Stimulated activated naive CD8-positive, alpha-beta T cell treated with anti-CD3 and anti-CD28 coated beads, Interleukin-15, amount 100 ng/mL, for 72 hours (primary cell): ENCODE measurements around the gene RNF175.
A peak's percentile ranks its signal among the peaks of the same experiment; 100 is the strongest.

Source experiments
- ATAC-seq: fragments of 150-1000 bp; cut with Tn5 transposase; 2 replicates; pipeline ENCODE4 v1.10.0; 2021; ENCODE audit warnings: mild to moderate bottlenecking, moderate library complexity
- DNase-seq, 2 donors: peaks; one replicate each; pipeline ENCODE4 v3.0.0; 2021 to 2022
- H3K27ac Mint-ChIP-seq, 2 donors: one replicate each; pipeline ENCODE4 v1.8.0; 2022; ENCODE audit warnings: mild to moderate bottlenecking in 2 of 2, mixed read lengths in 2 of 2, moderate library complexity in 2 of 2
- H3K27me3 Mint-ChIP-seq: one replicate; pipeline ENCODE4 v1.8.0; 2022; ENCODE audit warnings: mixed read lengths
- H3K4me1 Mint-ChIP-seq: one replicate; pipeline ENCODE4 v1.8.0; 2022; ENCODE audit warnings: mild to moderate bottlenecking, mixed read lengths
- H3K4me3 Mint-ChIP-seq, 2 donors: one replicate each; pipeline ENCODE4 v1.8.0; 2022; ENCODE audit warnings: mild to moderate bottlenecking in 2 of 2, mixed read lengths in 2 of 2, moderate library complexity in 1 of 2
- H3K9me3 Mint-ChIP-seq, 2 donors: one replicate each; pipeline ENCODE4 v1.8.0; 2022; ENCODE audit warnings: mixed read lengths in 2 of 2

RNF175 gene

DNA sequence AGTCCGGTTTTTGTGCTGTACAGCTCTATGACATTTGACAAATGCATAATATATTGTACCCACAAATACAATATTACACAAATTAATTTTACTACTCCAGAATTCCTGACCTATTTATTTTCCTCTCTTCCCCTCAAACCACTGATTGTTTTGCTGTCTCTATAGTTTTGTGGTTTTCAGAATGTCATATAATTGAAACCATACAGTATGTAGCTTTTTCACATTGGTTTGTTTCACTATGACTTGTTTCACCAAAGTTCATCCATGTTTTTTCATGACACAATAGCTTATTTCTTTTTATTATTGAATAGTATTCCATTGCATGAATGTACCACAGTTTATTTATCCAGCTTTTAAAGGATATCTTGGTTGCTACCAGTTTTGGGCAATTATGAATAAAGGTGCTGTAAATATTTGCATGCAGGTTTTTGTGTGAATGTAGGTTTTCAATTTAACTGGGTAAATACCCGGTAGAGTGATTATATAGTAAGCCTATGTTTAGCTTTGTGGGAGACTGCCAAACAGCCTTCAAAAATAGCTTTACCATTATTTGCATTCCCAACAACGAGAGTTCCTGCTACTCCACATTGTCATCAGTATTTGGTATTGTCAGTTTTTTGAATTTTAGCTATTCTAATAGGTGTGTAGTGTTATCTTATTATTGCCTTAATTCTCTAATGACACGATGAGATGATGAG, 25.9 kb downstream of the RNF175 start:
- Mint-ChIP-seq H3K27me3 (peaks cover 12% of the 10 kb centered on the region), H3K27ac (no peak overlapping the region), H3K9me3 (no peaks in the 10 kb centered on the region), H3K4me1 (peaks cover 7% of the 10 kb centered on the region), H3K4me3 (no peak overlapping the region)
- DNase-seq (no peak), ATAC-seq (peak; percentile 62)

DNA sequence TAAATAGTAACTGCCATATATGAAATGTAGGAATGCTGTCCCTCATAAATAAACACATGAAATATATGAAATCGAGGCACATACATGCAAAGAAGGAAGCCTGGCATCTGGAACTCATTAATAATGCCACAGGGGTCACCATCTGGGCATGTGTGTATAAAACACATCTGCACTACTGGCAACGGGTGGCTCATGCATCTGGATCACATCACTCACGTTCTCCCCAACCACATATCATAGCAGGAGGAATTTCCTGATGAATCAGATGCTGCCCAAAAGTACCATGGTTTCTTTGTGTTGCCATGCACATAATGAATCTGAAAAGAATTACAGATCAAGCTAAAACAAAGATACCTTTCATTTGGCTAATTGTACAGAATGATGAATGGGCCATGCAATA, 28.6 kb downstream of the RNF175 start:
- no peak overlapping the region for H3K27ac Mint-ChIP-seq
- DNase-seq, result no peak

DNA sequence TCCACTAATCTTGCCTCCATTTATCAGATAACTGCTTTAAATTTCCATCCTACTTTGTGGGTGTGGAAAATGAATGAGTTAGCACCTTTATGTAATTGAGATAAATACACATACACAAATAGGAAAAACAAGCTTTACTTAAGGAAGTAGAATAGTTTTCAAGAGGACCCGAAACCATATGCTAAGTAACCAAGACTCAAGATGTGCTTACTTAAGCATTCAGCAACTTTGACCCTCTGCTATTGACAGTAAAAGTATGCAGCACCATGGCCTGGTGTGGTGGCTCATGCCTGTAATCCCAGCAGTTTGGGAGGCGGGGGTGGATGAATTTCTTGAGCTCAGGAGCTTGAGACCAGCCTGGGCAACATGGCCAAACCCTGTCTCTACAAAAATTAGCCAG, 29.9 kb downstream of the RNF175 start:
- no peaks in the 10 kb centered on the region for H3K9me3 Mint-ChIP-seq
- H3K27ac Mint-ChIP-seq, result no peak overlapping the region
- DNase-seq, result no peak
- H3K27me3 Mint-ChIP-seq, result no peaks in the 10 kb centered on the region
- H3K4me3 Mint-ChIP-seq, result no peak overlapping the region
- H3K4me1 Mint-ChIP-seq, result peaks cover 7% of the 10 kb centered on the region
- no peak for ATAC-seq

More for the DNA sequence above, 28.6 kb downstream of the RNF175 start:
- ATAC-seq, result no peak
- peaks cover 12% of the 10 kb centered on the region for H3K27me3 Mint-ChIP-seq
- no peak overlapping the region for H3K4me3 Mint-ChIP-seq
- peaks cover 7% of the 10 kb centered on the region for H3K4me1 Mint-ChIP-seq
- H3K9me3 Mint-ChIP-seq, result no peaks in the 10 kb centered on the region

DNA sequence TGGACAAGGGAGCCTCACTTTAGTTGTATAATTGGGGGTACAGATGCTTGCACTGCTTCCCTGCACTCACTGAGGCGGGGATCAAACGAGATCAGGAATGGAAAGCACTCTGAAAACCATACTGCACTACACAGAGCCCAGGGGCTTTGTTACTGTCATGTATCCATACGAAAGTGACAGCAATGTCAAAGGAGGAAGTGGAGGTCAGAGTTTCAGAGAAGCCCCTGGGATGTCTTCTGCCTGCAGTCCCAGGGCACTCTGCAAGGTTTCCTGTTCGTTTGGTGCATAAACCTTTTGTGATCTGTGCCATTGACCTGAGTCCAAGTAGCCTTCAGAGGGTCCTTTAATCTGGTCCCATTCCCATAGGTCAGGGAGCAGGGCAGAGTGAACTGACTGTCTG, 31.2 kb downstream of the RNF175 start:
- Mint-ChIP-seq H3K4me1 (peaks cover 3% of the 10 kb centered on the region), H3K27me3 (no peaks in the 10 kb centered on the region), H3K27ac (peak overlapping the region in 1 of 2 donors; percentile 6), H3K4me3 (no peak overlapping the region), H3K9me3 (no peaks in the 10 kb centered on the region)
- no peak for ATAC-seq
- no peak for DNase-seq

DNA sequence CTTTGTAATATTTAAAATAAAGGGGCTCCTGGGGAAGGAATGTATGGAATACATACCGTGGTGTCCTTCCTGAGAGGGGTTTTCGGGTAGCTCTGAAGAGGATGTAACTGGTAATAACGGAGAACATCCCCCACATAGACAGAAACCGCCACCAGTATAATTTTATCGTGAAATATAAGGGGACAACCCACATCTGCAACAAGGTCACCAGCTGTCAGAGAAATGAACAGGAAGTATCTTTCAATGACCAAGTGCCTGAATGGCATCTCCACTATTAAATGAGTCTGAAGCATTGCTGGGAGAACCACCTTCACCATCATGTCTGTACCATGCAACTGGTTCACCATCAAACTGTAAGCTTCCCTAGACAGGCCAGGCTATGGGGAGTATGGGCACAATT, 31.7 kb downstream of the RNF175 start:
- Mint-ChIP-seq H3K4me3 (no peak overlapping the region), H3K27me3 (no peaks in the 10 kb centered on the region), H3K4me1 (no peaks in the 10 kb centered on the region), H3K9me3 (no peaks in the 10 kb centered on the region), H3K27ac (no peak overlapping the region)
- no peak for DNase-seq
- no peak for ATAC-seq

DNA sequence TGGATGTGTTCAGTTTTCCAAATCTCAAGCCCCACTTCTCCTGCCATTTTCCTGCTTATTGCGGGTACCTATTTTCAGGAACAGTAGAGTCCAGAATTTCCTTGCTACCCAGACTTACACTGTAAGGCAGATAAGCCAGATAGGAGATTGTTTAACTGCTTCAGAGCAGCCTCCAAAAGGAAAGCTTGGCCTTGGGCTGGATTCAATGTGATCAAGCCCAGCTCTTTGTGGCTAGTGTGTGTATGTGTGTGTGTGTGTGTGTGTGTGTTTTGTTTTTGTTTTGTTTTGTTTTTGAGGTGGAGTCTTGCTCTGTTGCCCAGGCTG, 34.0 kb downstream of the RNF175 start:
- peaks cover 9% of the 10 kb centered on the region for H3K27me3 Mint-ChIP-seq
- no peak for DNase-seq
- no peaks in the 10 kb centered on the region for H3K9me3 Mint-ChIP-seq
- no peak for ATAC-seq
- H3K27ac Mint-ChIP-seq, result no peak overlapping the region
- H3K4me1 Mint-ChIP-seq, result no peaks in the 10 kb centered on the region
- H3K4me3 Mint-ChIP-seq, result no peak overlapping the region

DNA sequence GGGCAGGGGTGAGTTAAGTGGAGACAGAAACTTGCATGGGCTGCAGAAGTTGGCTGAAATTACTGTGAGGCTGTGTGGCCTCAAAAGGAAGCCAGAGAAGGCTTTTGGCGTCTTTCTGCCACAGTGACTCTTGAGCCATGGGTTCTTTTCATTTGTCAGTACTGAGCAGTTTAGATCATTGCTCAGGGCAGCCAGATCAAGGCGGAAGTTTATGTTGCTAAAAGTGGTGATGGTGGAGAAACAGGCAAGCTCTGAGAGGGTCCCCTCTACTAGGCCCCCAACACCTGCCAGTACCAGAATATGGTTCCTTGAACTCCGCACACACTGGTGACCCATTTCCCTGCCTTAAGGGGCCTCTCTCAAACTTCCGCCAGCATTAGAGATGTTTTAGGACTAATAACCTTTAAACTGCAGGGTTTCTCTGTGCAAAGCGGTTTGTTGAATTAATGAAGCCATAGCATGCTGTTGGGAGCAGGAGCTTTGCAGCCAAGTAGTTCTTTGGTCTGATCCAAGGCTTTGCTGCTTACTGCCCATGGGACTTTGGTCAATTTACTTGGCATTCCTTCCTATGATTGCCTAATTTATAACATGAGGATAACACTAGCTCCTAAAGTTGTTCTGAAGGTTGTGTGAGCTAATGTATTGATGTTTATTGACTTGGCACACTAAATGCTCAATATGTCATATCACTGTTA, 34.5 kb downstream of the RNF175 start:
- Mint-ChIP-seq H3K4me1 (no peaks in the 10 kb centered on the region), H3K9me3 (no peaks in the 10 kb centered on the region), H3K27me3 (peaks cover 9% of the 10 kb centered on the region), H3K4me3 (no peak overlapping the region), H3K27ac (no peak overlapping the region)
- ATAC-seq, result peak; percentile 39
- no peak for DNase-seq

DNA sequence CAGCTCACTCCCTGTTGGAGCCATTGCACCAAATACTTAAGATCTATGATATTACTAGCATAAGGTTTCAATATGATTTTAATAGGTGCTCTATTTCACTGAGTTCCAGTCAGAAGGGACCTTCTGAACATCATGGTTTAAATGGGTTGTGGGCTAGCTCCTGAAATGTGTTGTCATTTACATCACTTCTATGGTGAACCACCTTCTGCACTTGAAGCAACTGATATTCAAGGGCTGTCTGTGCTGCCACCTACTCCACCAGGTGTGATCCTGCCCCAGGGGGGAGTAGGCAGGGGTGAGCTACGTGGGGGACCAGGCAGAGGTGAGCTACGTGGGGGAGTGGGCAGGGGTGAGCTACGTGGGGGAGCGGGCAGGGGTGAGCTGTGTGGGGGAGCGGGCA, 35.2 kb downstream of the RNF175 start:
- Mint-ChIP-seq H3K4me3 (no peak overlapping the region), H3K4me1 (no peaks in the 10 kb centered on the region), H3K27me3 (peaks cover 9% of the 10 kb centered on the region), H3K9me3 (no peaks in the 10 kb centered on the region), H3K27ac (no peak overlapping the region)
- no peak for DNase-seq
- ATAC-seq, result peak; percentile 69

DNA sequence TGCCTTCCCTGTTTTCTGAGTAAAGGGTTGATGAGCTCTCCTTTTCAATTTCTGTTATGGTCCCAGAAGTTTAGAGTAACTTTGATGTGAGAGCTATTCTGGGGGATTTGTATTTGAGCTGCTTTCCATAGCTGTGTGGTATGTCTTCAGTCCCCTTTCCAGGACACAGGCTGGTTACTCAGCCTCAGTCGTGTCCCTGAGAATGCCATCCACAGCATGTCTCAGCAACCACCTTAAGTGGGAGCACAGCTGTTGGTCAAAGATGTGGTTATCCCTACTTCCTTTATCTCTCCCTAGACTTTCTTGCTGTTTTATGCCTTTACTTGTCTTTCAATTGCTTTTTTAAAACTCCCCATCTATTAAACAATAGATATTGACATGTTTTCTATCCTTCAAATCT, 37.8 kb downstream of the RNF175 start:
- H3K9me3 Mint-ChIP-seq, result peaks cover 5 to 10% of the 10 kb centered on the region in 2 donors
- H3K27me3 Mint-ChIP-seq, result peaks cover 9% of the 10 kb centered on the region
- no peak overlapping the region for H3K4me3 Mint-ChIP-seq
- H3K4me1 Mint-ChIP-seq, result no peaks in the 10 kb centered on the region
- DNase-seq, result no peak
- ATAC-seq, result no peak
- H3K27ac Mint-ChIP-seq, result no peak overlapping the region

DNA sequence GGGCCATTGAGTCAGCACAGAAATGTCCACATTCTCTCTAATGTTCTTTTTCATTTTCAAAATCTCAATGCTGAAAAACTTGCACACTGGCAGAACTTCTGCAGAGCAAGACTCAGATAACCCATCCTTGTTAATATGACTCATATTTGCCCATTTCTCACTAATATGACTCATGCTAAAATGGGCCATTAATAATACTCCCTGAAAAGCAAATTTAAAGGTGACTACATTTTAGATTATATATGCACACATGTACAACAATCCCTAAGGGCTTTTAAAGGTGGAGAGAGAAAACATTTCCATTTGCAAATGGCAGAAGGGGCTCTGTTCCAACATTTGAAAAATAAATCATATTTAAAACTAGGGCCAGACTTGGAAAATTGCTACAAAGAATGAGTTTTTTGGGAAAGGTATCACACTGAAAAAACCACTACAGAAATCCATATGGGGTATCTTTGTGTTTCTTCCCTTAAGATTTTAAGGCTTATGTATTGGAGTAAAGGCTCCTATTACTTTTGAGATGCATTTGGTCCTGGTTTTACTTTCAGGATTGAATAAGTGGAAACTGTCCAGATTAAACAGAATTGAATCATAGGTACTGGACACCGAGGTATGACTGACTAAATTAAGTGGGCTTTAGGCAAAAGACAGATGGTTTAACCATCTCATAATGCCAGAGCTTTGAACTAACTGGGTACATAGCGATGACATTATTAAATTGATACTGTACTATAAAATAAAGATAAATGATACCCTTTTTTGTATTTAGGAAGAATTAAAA, 45.8 kb downstream of the RNF175 start:
- peaks cover 11% of the 10 kb centered on the region for H3K27me3 Mint-ChIP-seq
- H3K9me3 Mint-ChIP-seq, result peaks cover 2 to 10% of the 10 kb centered on the region in 2 donors
- no peak for DNase-seq
- H3K27ac Mint-ChIP-seq, result no peak overlapping the region
- no peak overlapping the region for H3K4me3 Mint-ChIP-seq
- no peaks in the 10 kb centered on the region for H3K4me1 Mint-ChIP-seq
- no peak for ATAC-seq

DNA sequence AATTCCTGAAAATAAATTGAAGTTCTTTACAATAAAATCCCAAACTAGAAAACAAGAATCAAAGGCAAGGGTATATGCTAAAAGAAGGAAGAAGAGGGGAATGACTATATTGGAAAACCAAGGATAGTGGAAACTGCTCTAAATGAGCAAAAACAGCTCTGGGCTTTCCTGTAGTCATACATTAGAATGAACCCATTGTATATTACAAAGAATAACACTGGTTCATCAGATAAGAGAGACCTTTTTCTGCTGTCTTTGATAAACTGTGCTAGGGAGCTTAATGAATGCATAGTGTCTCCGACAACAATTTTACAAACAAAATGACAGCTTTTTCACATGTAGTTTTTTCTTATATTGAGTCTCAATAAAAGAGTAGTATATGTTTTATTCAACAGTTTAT, 49.1 kb downstream of the RNF175 start:
- peaks cover 10% of the 10 kb centered on the region for H3K27me3 Mint-ChIP-seq
- DNase-seq, result no peak
- H3K27ac Mint-ChIP-seq, result no peak overlapping the region
- no peak overlapping the region for H3K4me3 Mint-ChIP-seq
- ATAC-seq, result no peak
- peaks cover 11% of the 10 kb centered on the region for H3K4me1 Mint-ChIP-seq
- H3K9me3 Mint-ChIP-seq, result no peaks in the 10 kb centered on the region

DNA sequence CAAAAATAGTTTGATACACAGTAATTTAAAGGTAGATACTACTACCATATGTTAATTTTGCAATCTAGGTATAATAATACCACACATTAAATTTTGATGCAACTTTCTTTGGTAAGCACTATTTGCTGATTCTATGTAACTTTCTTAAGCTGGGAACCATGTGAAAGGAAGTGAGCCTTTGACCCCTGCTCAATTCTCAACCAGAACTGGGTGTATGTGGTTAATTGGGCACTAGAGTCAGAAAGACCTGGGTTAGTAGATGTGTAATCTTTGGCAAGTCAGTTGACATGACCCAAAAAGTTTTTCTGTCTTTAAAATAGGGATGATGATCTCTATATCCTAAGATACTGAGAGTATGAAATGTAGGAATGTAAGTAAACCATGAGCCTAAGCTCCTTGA, 53.3 kb downstream of the RNF175 start:
- H3K4me1 Mint-ChIP-seq, result peaks cover 11% of the 10 kb centered on the region

DNA sequence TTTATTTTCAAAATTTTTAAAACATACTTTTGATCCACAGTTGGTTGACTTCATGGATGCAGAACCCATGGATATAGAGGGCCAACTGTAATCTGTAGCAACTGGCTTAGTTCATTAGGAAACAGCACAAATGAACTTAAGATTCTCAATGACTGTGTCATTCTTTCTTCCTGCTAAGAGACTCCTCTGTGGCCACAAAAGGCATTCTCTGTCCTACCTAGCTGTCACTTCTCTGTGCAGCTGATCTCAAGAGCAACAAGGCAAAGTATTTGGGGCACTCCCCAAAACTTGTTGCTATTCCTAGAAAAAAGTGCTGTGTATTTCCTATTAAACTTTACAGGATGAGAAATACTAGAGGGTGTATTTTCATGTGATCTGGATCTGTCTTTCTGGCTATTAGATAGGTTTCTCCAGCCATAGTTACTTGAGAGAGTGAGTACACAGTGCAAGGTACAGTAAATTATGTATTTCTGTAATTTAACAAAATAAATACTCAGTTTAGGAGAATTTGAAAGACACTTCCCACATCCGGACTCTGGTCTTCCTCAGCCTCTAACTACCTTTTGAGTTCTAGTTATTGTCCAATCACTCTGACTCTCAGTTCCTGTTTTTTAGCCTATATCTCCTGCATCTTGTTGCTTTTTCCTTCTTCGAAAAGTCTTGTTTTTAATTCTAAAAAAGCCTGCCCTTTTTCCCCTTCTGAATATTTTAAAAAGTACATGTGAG, 53.9 kb downstream of the RNF175 start:
- peaks cover 11% of the 10 kb centered on the region for H3K4me1 Mint-ChIP-seq
- no peaks in the 10 kb centered on the region for H3K9me3 Mint-ChIP-seq
- no peak for ATAC-seq
- no peak for DNase-seq
- no peaks in the 10 kb centered on the region for H3K27me3 Mint-ChIP-seq
- H3K27ac Mint-ChIP-seq, result no peak overlapping the region
- no peak overlapping the region for H3K4me3 Mint-ChIP-seq

More for the DNA sequence above, 53.3 kb downstream of the RNF175 start:
- H3K9me3 Mint-ChIP-seq, result no peaks in the 10 kb centered on the region
- no peaks in the 10 kb centered on the region for H3K27me3 Mint-ChIP-seq
- no peak overlapping the region for H3K27ac Mint-ChIP-seq
- H3K4me3 Mint-ChIP-seq, result no peak overlapping the region
- ATAC-seq (no peak), DNase-seq (no peak)

DNA sequence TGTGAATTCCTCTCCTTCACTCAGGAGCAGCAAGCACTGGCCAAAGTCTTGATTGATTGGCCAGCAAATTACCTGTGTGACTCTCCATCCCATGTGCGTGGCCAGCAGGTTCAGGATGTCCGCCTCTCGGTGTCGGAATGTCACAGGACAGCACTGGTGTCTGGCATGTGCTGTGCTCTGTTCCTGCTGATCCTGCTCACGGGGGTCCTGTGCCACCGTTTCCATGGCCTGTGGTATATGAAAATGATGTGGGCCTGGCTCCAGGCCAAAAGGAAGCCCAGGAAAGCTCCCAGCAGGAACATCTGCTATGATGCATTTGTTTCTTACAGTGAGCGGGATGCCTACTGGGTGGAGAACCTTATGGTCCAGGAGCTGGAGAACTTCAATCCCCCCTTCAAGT, 55.3 kb downstream of the RNF175 start:
- H3K27ac Mint-ChIP-seq, result no peak overlapping the region
- peaks cover 11% of the 10 kb centered on the region for H3K4me1 Mint-ChIP-seq
- H3K4me3 Mint-ChIP-seq, result no peak overlapping the region
- no peaks in the 10 kb centered on the region for H3K27me3 Mint-ChIP-seq
- no peaks in the 10 kb centered on the region for H3K9me3 Mint-ChIP-seq
- DNase-seq (no peak), ATAC-seq (no peak)

DNA sequence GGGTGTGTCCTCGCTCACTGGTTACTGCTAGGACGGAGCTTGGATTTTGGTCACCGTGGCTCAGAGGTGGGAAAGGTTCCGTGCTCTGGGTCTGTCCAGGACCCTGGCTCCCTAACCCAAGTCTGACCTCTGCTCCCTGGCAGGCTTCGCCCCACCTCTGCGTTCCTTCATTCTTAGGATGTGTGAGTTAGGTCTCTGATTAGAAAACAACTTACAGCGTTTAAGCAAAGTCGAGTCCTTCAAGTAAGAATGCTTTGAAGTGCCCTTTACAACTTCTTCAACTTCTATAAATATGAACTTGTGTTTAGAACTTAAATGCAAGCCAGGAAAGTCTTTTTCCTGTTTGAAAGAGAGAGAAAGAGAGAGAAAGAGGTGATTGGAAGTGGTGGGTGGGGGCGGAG, 74.9 kb downstream of the RNF175 start:
- DNase-seq (no peak), ATAC-seq (no peak)
- H3K4me3 Mint-ChIP-seq, result peak overlapping the region; percentile 83 to 85
- H3K27me3 Mint-ChIP-seq, result peaks cover 32% of the 10 kb centered on the region
- H3K4me1 Mint-ChIP-seq, result peaks cover 18% of the 10 kb centered on the region
- H3K27ac Mint-ChIP-seq, result peak overlapping the region in 1 of 2 donors; percentile 89
- peaks cover 16 to 17% of the 10 kb centered on the region in 2 donors for H3K9me3 Mint-ChIP-seq
